Stimulated activated CD8-positive, alpha-beta memory T cell treated with anti-CD3 and anti-CD28 coated beads, Interleukin-12 subunit alpha, Interleukin-12 subunit beta, amount 100 ng/mL, for 24 hours (primary cell): ENCODE data around the gene CDK6.

Experiments used
- DNase-seq: peaks from one replicate; pipeline ENCODE4 v3.0.0-alpha.2; 2020; ENCODE audit errors: extremely low read depth

CDK6 gene

DNA sequence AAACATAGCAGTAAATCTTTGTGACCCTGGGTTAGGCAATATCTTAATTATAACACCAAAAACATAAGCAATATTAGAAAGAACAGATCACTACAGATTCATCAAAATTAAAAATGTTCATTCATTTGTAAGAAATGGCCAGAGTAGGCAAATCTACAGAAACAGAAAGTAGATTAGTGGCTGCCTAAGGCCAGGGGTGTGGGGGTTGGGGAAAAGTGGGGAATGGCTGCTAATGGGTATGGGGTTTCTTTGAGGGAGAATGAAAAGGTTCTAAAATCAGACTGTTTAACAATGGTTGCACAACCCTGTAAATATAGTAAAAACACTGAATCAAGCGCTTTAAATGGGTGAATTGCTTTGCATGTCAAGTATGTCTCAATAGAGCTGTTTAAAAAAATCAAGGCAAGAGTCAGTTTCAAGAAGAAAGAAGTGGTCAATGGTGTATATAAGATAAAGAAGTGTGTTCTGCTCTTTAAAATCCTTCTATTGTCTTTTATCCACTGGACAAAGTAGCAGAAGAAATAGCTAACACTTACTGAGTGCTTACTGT is 42.6 kb downstream of the CDK6 start:
- no peak for DNase-seq

DNA sequence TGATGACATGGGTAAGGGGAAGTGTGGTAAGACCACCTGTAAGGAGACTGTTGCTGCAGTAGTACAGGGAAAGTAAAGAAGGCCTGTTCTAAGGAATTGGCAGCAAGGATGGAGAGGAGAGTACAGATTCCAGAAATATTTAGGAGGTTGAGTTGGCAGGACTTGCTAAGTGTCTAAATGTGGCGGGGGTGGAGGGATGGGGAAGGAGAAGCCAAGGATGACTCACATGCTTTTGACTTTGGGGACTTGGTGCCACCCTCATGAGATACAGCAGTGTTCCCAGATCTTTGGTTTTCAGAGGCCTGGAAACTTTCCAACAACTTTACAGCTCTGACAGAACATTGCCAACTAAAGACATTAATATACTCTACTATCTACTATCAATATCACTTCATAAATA is 45.4 kb downstream of the CDK6 start:
- DNase-seq: no peak

DNA sequence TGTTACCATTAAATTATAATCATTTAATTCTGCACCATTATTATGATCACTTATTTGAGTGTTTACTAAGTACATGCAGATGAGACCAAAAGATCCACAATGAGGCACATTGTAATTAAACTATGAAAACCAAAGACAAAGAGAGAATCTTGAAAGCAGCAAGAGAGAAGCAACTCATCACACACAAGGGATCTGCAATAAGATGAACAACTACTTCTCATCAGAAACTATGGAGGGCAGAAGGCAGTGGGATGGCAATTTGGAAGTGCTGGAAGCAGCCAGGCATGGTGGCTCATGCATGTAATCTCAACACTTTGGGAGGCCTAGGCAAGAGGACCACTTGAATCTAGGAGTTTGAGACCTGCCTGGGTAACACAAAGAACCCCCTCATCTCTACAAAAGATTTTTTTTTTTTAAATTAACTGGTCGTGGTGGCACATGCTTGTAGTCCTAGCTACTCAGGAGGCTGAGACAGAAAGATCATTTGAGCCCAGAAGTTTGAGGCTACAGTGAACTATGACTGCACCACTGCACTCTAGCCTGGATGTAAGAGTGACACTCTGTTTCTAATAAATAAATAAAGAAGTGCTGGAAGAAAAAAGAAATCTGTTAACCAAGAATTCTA is 47.7 kb downstream of the CDK6 start:
- no peak for DNase-seq

DNA sequence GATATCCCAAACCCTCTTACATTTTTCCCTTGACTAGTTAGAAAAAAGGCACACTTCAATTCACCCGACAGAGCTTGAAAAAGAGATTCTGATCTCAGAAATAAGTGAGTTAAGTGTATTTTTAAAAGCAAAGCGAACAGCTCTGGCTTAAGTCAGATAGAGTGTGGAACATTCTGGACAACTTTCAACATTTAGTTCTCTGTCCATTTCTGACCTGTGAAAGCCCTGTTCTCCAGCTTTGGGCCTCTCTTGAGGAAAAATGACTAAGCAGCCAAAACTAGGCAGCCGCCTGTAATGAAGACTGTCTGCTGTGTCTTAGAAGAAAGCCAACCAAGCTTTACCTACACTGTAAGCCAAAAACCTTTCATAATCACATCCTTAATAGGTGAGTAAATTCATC is 50.5 kb downstream of the CDK6 start:
- no peak for DNase-seq

DNA sequence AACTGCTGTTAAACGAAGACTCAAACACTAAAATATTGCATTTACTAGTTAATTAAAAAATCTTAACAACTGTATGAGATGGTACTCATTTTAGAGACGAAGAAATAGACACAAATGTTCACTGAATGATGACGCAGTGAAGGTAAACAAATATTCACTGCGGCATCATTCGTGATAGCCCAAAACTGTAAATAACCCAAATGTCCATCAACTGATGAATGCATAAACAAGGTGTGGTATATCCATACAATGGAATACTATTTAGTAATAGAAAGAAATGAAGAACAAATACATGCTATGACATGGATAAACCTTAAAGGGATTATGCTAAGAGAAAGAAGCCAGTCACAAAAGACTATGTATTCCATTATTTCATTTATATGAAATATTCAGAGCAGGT is 51.4 kb downstream of the CDK6 start:
- no peak for DNase-seq

DNA sequence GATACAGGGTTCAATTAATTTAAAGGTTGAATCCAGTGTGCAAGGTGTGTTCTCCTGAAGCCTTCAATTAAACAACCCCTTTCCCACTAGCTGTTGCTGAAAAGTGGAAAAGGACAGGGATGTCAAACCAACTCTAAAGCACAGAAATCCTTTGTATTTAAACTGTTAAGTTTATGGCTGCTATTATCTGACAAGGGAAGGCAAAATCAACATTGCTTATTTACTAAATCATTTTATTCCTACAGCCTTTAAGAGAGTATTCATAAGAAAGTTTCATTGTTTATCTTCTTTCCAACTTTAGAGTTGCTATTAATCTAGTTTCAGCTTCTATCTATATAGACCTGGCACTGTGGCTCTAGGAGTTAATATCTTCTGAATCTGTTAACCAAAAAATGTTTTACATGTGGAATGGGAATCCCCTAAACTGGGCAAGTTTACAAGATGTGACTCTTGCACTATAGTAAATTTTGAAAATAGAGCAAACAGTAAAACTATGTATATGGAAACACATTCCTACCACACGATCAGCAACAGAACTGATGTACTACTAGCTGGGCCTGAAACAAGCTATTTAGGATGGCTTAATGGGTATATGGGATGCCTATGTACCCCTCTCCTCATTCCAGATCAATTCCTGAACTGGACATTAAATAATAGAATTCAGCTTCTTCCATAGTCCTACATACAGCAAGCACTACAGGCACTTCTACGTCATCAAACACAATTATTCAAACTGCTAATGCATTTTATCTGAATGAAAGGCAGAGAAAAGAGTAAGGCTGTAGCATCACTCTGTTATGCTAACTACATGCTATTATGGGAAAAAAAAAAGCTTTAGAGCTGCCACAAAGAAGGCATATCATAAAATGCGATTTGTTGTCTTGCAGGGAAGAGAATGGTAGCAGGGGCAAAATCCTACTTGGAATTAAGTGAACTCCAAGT is 52.8 kb downstream of the CDK6 start:
- DNase-seq: no peak

DNA sequence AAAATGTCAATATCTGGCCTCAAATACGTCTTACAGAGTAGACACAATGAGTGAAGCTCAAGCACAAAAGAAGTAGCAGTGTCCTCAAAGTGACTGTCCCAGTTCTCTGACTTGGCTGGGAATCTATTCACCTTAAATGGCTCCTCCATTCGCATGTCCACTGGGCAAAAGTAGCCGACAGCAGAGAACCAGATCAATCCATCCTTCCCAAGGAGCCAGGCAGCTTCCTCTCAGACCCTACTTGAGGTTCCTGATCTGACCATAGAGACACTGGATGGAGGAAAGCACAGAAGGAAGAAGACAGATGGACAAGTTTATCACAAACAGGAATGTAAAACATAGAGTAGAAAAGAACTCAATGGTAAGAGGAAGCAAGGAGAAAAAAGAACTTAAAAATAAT is 53.5 kb downstream of the CDK6 start:
- no peak for DNase-seq

DNA sequence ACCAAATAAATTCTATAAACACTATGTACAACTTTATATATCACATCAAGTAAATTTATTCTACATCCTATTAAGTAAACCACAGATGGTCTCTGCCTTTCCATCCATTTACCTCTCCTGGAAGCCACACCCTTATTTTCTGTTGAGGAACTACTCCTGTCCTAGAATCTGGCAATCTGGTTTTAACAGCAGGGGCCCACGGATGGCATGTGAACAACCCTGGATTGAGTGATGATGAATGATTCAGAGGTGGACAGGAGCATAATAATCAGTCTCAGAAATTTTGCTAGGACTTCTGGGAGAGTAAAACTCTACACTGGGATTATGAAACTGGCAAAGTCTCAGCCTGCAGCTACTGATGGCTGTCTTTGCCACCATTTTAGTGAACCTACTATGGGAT is 54.1 kb downstream of the CDK6 start:
- DNase-seq: no peak

DNA sequence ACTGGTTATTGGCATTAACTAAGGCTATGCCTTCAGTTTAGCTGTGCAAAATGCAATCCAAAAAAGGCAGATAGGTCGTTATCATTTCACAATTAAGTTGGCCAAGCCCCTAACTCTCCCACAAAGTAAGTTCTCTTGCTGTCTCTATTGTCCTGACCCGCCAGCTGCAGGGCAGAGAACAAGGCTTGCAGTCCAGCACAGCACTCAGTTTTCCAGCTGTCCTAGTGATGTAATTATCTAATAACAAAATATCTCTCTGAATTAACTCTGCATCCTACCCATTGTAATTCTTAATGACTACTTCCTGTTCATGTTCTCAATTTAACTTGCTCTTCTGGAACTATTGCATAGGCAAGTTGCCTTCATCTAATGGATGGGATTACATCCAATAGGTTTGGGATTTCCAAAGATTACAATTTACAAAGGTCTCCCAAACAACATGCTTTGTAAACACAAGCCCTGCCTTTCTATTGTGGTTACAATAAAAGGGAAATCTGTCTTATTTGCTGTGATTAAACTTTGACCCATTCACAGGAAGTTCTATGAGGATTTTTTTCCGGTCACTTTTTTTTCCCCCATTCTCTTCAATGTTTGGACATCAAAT is 55.2 kb downstream of the CDK6 start:
- DNase-seq: no peak

DNA sequence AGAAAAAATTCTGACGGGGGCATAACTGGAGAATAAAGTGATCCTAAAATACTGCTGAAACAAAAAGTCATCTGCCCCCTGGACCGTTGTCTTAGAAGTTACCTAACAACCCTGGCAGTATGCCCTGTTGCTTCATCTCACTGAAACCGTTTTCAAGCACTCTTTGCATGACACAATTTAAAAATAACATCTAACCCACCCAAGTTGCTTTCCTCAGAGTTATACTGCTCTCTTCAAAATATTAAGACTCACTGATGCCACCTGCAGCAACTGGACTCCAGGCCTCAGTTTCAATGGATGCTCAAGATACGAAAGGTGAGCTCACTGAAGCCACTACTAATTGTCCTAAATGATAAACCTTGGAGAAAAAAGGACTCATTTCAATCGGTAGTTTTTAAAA is 57.4 kb downstream of the CDK6 start:
- no peak for DNase-seq

DNA sequence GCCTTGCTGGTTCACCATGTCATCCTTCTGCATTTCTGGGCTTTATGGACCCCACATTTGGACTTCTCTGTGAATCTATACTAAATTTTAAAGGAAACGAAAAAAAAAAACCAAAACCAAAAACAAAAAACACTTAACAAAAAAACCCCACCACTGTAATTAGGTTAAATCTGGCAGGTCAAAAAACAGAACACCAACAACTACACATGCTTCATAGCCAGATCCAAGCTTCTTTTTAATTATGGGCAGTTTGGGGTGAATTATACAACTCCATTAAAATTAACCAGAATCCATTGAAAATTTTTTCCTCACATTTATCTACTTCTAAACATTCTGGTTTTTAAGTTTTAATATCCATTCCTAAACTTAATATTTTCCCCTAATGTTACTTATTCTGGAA is 58.4 kb downstream of the CDK6 start:
- no peak for DNase-seq

DNA sequence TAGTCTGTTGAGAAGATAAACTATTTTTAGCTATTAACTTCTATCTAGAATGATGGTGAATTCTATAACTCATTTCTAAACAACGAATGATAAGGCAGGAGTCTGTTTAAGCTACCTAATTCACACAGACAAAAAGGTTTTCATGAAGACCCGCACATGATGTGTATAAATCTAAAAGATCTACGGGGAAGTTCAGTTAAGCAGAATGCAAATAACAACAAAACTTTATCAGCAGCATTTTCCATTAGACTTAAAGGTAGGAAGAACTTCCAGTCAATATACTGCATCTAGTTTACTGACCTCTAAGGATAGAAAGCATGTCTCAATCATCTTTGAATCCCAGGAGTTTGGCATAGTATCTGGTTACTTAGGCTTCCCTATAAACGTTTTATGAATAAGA is 62.6 kb downstream of the CDK6 start:
- no peak for DNase-seq

DNA sequence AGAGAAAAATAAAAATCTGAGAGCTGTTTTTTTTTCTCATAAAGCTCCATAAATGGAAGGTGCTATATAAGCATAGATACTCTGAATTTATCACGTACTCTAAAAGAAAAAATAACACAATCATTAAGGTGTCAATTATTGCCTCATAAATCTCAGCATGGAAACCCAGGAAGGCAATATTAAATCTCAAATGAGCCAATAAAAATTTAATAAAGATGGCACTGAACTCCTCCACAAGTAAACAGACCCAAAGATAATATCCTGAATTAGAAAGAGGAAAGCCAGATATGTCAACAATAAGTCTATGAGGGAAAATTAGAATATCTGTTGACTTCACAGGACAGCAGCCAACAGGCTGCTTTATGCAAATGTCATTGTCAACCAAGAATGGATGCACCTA is 66.5 kb downstream of the CDK6 start:
- DNase-seq: no peak

DNA sequence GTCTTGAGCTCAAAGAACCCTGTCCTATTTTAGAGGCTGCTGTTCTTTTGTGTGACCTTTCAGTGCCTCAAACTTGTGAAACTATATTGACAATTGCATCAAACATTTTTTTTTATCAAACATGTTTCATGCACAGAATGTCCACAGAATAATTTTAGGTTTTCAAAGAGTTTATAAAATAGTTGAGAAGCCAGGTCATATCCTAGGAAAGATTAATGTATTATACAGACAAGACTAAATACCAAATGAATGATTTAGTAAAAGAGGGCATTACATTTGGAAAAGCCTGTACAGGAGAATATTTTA is 67.0 kb downstream of the CDK6 start:
- no peak for DNase-seq

DNA sequence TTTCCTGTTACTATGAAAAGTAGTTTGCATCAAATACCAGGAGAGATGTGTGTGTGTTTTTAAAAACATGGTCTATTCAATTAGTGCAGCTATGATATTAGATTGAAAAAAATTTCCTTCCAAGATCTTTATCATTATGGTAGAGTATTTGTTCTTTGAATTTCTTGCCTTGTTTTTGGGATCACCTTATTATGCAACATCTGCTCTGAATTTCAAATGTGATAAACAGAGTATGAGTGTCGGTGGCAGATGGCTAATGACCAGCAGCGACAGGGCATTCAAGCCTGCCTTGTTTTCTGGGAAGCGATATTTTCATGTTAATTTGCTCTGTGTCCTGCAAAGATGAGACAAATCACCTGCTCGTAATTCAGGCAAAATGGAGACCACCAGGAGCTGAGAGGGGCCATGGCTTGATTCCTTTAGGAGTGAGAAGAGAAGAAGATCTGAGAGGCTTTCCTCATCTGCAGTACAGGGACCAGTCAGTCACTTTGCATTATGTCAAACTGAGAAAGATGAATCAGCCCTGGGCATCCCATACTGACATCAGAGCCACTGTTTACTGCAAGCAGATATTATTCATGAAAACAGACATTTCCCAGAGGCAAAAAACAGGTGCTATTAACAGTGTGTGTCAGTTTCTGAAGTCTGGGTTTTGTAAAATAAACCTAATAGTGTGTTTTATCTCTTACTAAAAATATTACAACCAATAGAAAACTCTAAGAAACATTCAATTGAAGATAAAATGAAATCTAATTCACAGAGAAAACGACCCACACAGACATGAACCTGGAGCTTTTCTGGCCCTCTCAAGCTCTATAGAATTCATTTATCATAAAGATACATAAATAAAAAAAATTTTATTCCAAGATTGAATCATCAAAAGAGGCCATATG is 67.6 kb downstream of the CDK6 start:
- no peak for DNase-seq

DNA sequence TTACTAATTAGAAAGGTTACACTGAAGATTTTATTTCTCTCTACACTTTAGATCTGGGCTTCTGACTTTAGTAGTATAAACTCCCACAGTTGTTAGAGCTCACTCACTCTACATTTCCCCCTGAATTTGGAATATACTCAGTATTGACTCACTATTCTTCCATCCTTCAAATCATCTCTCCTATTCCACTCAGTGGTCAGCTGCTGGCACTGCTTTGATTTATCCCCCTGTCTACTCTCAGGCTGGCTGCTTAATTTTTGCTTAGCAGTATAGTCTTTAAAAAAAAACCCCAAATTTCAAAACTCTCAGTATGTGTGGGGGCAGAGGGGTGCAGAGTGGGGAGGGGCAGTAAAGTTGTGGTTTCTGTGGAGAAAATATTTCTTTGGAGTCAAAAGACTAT is 68.9 kb downstream of the CDK6 start:
- DNase-seq: no peak

DNA sequence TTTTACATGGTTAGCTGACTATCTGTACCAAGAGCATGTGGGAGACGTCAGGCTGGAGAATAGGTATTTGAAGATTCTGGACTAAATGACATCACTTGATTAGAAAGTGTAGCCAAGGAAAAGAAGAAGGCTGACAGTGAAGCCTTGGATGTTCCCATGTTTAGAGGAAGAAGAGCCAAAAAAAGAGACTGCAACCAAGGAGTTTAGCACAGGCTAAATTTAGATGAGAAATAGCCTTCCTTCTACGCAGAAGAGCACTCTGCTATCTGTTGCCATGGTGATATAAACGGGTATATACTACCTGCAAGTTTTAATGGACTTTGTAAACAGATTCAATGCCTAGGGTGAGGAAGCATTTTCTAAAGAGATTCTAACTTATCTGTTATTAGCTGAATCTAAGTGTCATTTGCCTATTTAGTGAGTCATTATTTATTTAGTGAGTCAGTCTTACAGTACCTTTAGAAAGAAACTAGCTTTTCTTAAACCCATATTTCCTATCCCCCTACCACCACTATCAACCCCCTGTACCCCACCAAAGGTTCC is 69.8 kb downstream of the CDK6 start:
- no peak for DNase-seq

DNA sequence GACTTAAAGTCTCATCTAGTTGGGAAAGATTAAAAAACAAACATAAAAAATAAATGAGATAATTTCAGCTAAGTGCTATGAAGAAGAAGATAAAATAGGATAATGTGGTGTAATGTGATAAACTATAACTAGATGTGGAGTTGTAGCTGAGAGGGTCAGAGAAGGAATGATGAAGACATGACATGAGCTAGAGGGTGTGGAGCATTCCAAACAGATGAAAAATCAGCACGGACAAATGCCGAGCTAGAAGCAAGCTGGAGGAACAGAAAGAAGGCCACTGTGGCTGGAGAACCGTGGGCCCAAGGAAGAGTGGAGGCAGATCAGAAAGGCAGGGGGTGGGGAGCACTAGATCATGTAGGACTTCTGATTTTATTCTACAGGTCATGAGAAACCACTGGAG is 70.6 kb downstream of the CDK6 start:
- no peak for DNase-seq

DNA sequence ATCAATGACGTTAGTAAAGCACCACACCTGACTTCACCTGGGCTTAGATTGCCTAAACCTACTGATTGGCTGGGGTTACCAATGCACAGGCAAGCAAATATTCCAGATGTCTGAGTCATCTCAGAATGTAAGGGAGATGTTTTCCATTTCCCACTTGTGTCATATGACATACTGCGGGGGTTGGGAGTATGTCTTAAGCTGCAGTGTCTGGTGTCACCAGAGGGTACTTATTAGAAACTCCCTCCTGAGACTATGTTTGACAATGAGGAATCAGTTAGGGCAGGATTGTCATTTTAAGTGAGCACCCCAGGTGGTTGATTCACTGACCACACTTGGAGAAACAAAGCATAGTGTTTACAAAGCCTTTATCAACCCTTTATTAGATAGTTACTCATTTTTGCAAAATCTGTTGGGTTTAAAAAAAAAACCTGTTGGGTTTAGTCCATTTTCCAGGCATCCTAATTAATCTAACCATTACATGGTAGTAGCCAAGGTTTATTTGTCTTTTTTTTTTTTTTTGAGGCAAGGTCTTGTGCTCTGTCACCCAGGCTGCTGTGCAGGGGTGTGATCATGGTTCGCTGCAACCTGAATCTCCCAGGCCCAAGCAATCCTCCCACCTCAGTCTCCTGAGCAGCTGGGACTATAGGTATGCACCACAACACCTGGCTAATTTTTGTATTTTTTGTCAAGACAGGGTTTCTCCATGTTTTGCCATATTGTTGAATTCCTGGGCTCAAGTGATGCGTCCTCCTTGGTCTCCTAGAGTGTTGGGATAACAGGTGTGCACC is 72.5 kb downstream of the CDK6 start:
- no peak for DNase-seq

DNA sequence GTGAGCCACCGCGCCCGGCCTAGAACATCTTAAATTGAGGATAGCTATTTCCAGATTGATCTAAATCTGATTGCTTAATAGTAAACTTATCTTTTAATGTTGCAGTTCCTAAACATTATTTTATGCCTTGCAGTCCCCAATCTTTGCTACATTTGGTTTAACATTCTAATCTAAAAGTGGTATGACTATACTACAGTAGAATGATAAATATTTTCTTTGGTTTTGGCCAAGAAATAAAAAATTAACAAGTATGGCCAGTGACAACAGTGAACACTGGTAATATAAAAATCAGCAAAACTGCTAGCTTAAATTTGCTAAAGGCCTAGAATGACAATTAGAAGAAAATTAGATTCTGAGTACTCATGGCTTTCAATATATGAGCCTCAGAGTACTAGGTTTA is 73.5 kb downstream of the CDK6 start:
- DNase-seq: no peak
